H9 (cell line): ENCODE measurements around the gene RBM18. TPM values are rescaled to one million over a fixed set of nuclear protein-coding genes. Genes with fewer than 3 reads are reported as not detected.

Experiments
- DNase-seq: peaks from one replicate; pipeline ENCODE4 v3.0.0-alpha.2; 2017
- H2AFZ ChIP-seq: one replicate; pipeline ENCODE4 v1.6.1; 2013; ENCODE audit warnings: mild to moderate bottlenecking, low read length, control low read depth, moderate library complexity
- H2AK5ac ChIP-seq: 2 replicates; pipeline ENCODE4 v1.6.1; 2013; ENCODE audit warnings: low read length, control low read depth, mixed read lengths; ENCODE audit not compliant: insufficient read length
- H2BK120ac ChIP-seq: one replicate; pipeline ENCODE4 v1.6.1; 2013; ENCODE audit warnings: low read depth, mild to moderate bottlenecking, low read length, control low read depth, inconsistent platforms; ENCODE audit not compliant: poor library complexity, severe bottlenecking
- H2BK12ac ChIP-seq: 2 replicates; pipeline ENCODE4 v1.6.1; 2013; ENCODE audit warnings: low read length, control low read depth, mixed read lengths, low read depth; ENCODE audit not compliant: insufficient read length
- H2BK15ac ChIP-seq: 2 replicates; pipeline ENCODE4 v1.6.1; 2013; ENCODE audit warnings: low read depth, low read length, control low read depth
- H2BK20ac ChIP-seq: one replicate; pipeline ENCODE4 v1.6.1; 2013; ENCODE audit warnings: low read depth, mild to moderate bottlenecking, low read length, control low read depth, inconsistent platforms; ENCODE audit not compliant: poor library complexity, severe bottlenecking
- H2BK5ac ChIP-seq: 2 replicates; pipeline ENCODE4 v1.6.1; 2013; ENCODE audit warnings: low read length, control low read depth, mixed read lengths; ENCODE audit not compliant: insufficient read length
- H3K14ac ChIP-seq: 2 replicates; pipeline ENCODE4 v1.6.1; 2013; ENCODE audit warnings: low read length, control low read depth; ENCODE audit not compliant: insufficient read depth
- H3K18ac ChIP-seq: 2 replicates; pipeline ENCODE4 v1.6.1; 2013; ENCODE audit warnings: low read depth, mild to moderate bottlenecking, mixed read lengths, low read length, control low read depth; ENCODE audit not compliant: insufficient read length
- H3K23ac ChIP-seq: 2 replicates; pipeline ENCODE4 v1.6.1; 2013; ENCODE audit warnings: low read length, control low read depth, mixed read lengths, low read depth; ENCODE audit not compliant: insufficient read length
- H3K23me2 ChIP-seq: 2 replicates; pipeline ENCODE4 v1.6.1; 2013; ENCODE audit warnings: low read depth, mild to moderate bottlenecking, mixed read lengths, low read length, control low read depth; ENCODE audit not compliant: insufficient read length, poor library complexity, severe bottlenecking
- H3K27ac ChIP-seq: 2 replicates; pipeline ENCODE4 v1.5.1; 2013; ENCODE audit warnings: low read length, control low read depth, mixed read lengths, low read depth; ENCODE audit not compliant: insufficient read length
- H3K27me3 ChIP-seq: 2 replicates; pipeline ENCODE4 v1.6.1; 2013; ENCODE audit warnings: low read length, control low read depth, inconsistent platforms; ENCODE audit not compliant: insufficient read depth
- H3K4ac ChIP-seq: 2 replicates; pipeline ENCODE4 v1.6.1; 2013; ENCODE audit warnings: low read depth, mild to moderate bottlenecking, control low read depth, inconsistent platforms, low read length, moderate library complexity
- H3K4me1 ChIP-seq: 2 replicates; pipeline ENCODE4 v1.6.1; 2013; ENCODE audit warnings: low read length, control low read depth, inconsistent platforms; ENCODE audit not compliant: insufficient read depth
- H3K4me2 ChIP-seq: 2 replicates; pipeline ENCODE4 v1.6.1; 2013; ENCODE audit warnings: low read length, control low read depth, mixed read lengths; ENCODE audit not compliant: insufficient read length, insufficient read depth
- H3K56ac ChIP-seq: 2 replicates; pipeline ENCODE4 v1.6.1; 2013; ENCODE audit warnings: low read depth, mild to moderate bottlenecking, mixed read lengths, low read length, control low read depth; ENCODE audit not compliant: insufficient read length
- H3K79me1 ChIP-seq: 2 replicates; pipeline ENCODE4 v1.6.1; 2013; ENCODE audit warnings: low read depth, mild to moderate bottlenecking, moderate library complexity, low read length, control low read depth, inconsistent platforms; ENCODE audit not compliant: insufficient read depth, poor library complexity, severe bottlenecking
- H3K79me2 ChIP-seq: 2 replicates; pipeline ENCODE4 v1.6.1; 2013; ENCODE audit warnings: low read length, control low read depth, inconsistent platforms; ENCODE audit not compliant: insufficient read depth
- H3K9ac ChIP-seq: 2 replicates; pipeline ENCODE4 v1.6.1; 2013; ENCODE audit warnings: low read length, control low read depth, mixed read lengths; ENCODE audit not compliant: insufficient read length; ENCODE audit errors: extremely low read depth
- H3K9me3 ChIP-seq: one replicate; pipeline ENCODE4 v1.6.1; 2013; ENCODE audit warnings: low read depth, low read length, inconsistent platforms; ENCODE audit not compliant: control insufficient read depth
- H3T11ph ChIP-seq: one replicate; pipeline ENCODE4 v1.6.1; 2013; ENCODE audit warnings: mild to moderate bottlenecking, low read length, control low read depth, inconsistent platforms
- H4K20me1 ChIP-seq: one replicate; pipeline ENCODE4 v1.6.1; 2013; ENCODE audit not compliant: control insufficient read depth, insufficient read length, insufficient read depth
- H4K5ac ChIP-seq: 2 replicates; pipeline ENCODE4 v1.6.1; 2013; ENCODE audit warnings: low read depth, mild to moderate bottlenecking, mixed read lengths, low read length, control low read depth; ENCODE audit not compliant: insufficient read length
- H4K8ac ChIP-seq: replicated peaks from 2 replicates; pipeline ENCODE4 v1.6.1; 2013; ENCODE audit warnings: low read length, control low read depth, mixed read lengths, low read depth; ENCODE audit not compliant: insufficient read length
- H4K91ac ChIP-seq: 2 replicates; pipeline ENCODE4 v1.6.1; 2013; ENCODE audit warnings: low read depth, mild to moderate bottlenecking, moderate library complexity, mixed read lengths, low read length, control low read depth; ENCODE audit not compliant: insufficient read length
- H3K27ac Mint-ChIP-seq, 3 experiments: 2 replicates in 2 of 3; 3 replicates in 1 of 3; pipeline ENCODE4 v1.8.0; 2020 to 2021; ENCODE audit warnings: mixed read lengths in 3 of 3, mild to moderate bottlenecking in 1 of 3, moderate library complexity in 1 of 3
- H3K27me3 Mint-ChIP-seq: 2 replicates; pipeline ENCODE4 v1.8.0; 2021; ENCODE audit warnings: low read depth, mild to moderate bottlenecking, moderate library complexity, mixed read lengths
- H3K36me3 Mint-ChIP-seq, 3 experiments: 2 replicates in 2 of 3; 3 replicates in 1 of 3; pipeline ENCODE4 v1.8.0; 2020 to 2021; ENCODE audit warnings: low read depth in 3 of 3, mixed read lengths in 3 of 3; ENCODE audit not compliant: insufficient read depth in 1 of 3
- H3K4me1 Mint-ChIP-seq, 2 experiments: 2 replicates each; pipeline ENCODE4 v1.8.0; 2020; ENCODE audit warnings: mixed read lengths in 2 of 2
- H3K4me3 Mint-ChIP-seq, 2 experiments: 2 replicates in 1 of 2; 3 replicates in 1 of 2; pipeline ENCODE4 v1.8.0; 2020 to 2021; ENCODE audit warnings: mild to moderate bottlenecking in 2 of 2, mixed read lengths in 2 of 2, moderate library complexity in 1 of 2
- H3K9me3 Mint-ChIP-seq, 2 experiments: 2 replicates in 1 of 2; 3 replicates in 1 of 2; pipeline ENCODE4 v1.8.0; 2020; ENCODE audit warnings: mild to moderate bottlenecking in 2 of 2, mixed read lengths in 2 of 2, moderate library complexity in 1 of 2
- WGBS: extraction: QIAGEN DNeasy Blood & Tissue Kit; methylation state at CpG from one replicate; pipeline ENCODE4 v1.1.7; 2013; ENCODE audit warnings: missing lambda C conversion rate, low lambda C conversion rate, mixed read lengths; ENCODE audit not compliant: insufficient read length; ENCODE audit errors: extremely low coverage; 5-methylcytosine and 5-hydroxymethylcytosine counted together
- total RNA-seq: library from RNA; stranded (reverse); gene quantifications from 2 replicates; pipeline ENCODE4 v1.2.1, GENCODE V29; 2021
- TF ChIP-seq, protein P1 (sequence below): fragments of 200-600 bp; sonication (generic); conservative IDR thresholded peaks from 3 replicates; pipeline ENCODE4 v1.8.0; 2021; ENCODE audit warnings: antibody characterized with exemption, mild to moderate bottlenecking

Gene RBM18
- total RNA-seq, 1 experiment from 2014 or later = 18.9 TPM

DNA sequence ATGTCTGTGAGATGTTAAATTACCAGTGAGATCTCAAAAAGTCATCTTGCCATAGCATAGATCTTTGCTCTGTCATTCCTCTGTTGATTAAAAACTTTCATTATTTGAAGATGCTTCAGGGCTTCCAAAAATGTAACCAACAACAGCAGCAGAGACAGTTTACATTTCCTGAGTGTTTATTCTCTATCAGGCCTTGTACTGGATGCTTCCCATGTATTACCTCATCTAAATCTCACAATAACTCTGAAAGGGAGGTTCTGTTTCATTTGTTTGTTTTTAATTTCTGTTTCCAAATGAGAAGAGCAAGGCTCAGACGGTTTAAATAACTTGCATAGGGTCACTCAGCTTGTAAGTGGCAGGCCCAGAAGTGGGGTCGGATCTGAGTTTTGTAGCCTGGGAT lies 45.2 kb upstream of the RBM18 start:
- Histone ChIP-seq H3K9ac (no peak overlapping the region), H2BK120ac (no peak overlapping the region), H2AFZ (no peak overlapping the region), H4K91ac (no peak overlapping the region), H3K79me1 (no peaks in the 10 kb centered on the region), H4K5ac (no peak overlapping the region), H3K14ac (no peak overlapping the region), H3K56ac (no peak overlapping the region), H3K27ac (no peak overlapping the region), H4K20me1 (no peaks in the 10 kb centered on the region), H2BK20ac (no peak overlapping the region), H2BK15ac (no peak overlapping the region), H3K9me3 (no peaks in the 10 kb centered on the region), H3K18ac (no peak overlapping the region), H3K23me2 (no peaks in the 10 kb centered on the region), H2BK12ac (no peak overlapping the region), H4K8ac (no peak overlapping the region), H3K4me1 (no peaks in the 10 kb centered on the region), H3K4ac (no peak overlapping the region), H3K27me3 (no peaks in the 10 kb centered on the region), H3K23ac (no peak overlapping the region), H3K79me2 (no peaks in the 10 kb centered on the region), H2AK5ac (no peak overlapping the region), H3T11ph (no peak overlapping the region), H3K4me2 (no peak overlapping the region), H2BK5ac (no peak overlapping the region)
- H3K36me3 Mint-ChIP-seq = peaks cover 4 to 27% (median 26%) of the 10 kb centered on the region in 3 experiments; a peak in 6 of 7 replicates
- no peak for DNase-seq
- 0 out of 4 replicates have a peak, but pooled peaks cover 0 to 2% of the 10 kb centered on the region in 2 experiments for H3K4me1 Mint-ChIP-seq
- no peak overlapping the region for H3K4me3 Mint-ChIP-seq
- no CpG with 5 or more reads among the region's 2 CpGs for WGBS
- H3K9me3 Mint-ChIP-seq = no peaks in the 10 kb centered on the region
- peak overlapping the region in 1 of 3 experiments; percentile 24; a peak in 1 of 7 replicates for H3K27ac Mint-ChIP-seq
- TF ChIP-seq, protein P1, sequence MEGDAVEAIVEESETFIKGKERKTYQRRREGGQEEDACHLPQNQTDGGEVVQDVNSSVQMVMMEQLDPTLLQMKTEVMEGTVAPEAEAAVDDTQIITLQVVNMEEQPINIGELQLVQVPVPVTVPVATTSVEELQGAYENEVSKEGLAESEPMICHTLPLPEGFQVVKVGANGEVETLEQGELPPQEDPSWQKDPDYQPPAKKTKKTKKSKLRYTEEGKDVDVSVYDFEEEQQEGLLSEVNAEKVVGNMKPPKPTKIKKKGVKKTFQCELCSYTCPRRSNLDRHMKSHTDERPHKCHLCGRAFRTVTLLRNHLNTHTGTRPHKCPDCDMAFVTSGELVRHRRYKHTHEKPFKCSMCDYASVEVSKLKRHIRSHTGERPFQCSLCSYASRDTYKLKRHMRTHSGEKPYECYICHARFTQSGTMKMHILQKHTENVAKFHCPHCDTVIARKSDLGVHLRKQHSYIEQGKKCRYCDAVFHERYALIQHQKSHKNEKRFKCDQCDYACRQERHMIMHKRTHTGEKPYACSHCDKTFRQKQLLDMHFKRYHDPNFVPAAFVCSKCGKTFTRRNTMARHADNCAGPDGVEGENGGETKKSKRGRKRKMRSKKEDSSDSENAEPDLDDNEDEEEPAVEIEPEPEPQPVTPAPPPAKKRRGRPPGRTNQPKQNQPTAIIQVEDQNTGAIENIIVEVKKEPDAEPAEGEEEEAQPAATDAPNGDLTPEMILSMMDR = no peak
- no peaks in the 10 kb centered on the region for H3K27me3 Mint-ChIP-seq
